ENCODE measurements around the gene NPAS3.

The NPAS3 gene

DNA sequence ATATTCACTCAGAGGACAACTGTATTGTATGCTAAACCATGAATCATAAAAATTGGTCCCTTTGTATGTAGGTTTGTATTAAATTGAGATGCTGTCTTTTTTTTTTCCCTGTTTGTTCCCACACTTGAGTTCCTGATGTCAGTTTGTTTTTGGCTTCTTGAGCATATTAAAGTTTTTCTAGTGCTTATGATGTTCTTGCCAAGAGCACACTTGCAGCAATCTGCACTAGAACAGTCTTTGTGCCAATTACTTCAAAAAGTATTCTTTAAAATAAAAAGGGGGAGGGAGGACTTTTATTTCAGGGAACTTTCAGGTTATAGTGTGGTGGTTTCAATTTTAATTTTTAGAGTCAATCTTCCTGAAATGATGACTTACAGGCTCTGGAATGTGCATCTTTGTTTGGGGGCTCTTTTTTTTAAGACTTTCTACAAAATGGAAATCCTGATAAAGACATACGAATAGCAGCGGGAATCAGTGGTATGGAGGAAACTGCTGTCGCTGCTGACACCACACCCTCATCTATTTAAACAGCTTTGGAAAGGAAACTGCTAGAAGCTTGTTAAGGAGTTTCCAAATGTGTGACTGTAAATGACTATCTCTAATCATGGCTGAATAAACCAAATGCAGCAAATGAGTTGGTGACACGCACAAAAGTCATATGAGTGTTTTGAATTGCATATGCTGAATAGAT is 823.6 kb downstream of the NPAS3 start:
- DNase-seq (ENCODE audit: low read depth) = no peak

GRCh38 chr14:33764876-33765650 is 826.4 kb downstream of the NPAS3 start:
- no peak for DNase-seq (ENCODE audit: low read depth)

GRCh38 chr14:33767586-33768457 is 829.1 kb downstream of the NPAS3 start:
- no peak for DNase-seq (ENCODE audit: low read depth)

DNA sequence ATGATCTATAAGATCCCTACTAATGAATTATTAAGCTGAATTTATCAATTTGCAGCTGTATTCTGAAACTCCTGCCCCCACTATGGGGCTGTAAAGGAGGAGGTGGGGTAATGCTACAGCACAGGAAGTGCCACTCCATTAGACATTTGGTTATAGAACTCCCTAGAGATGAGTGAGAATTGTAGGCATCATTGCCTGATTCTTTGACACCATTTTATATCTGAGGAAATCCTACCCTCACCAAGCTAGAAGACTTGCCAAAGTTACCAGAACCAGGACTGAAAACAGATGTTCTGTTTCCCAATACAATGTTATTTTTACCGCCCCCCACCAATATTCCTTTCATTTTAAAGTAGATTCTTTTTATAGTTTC is 829.8 kb downstream of the NPAS3 start:
- no peak for DNase-seq (ENCODE audit: low read depth)

- no peak for DNase-seq (ENCODE audit: low read depth)
Observed at GRCh38 chr14:33773205-33774030, 834.7 kb downstream of the NPAS3 start.

GRCh38 chr14:33774161-33774560 is 835.5 kb downstream of the NPAS3 start:
- no peak for DNase-seq (ENCODE audit: low read depth)

DNA sequence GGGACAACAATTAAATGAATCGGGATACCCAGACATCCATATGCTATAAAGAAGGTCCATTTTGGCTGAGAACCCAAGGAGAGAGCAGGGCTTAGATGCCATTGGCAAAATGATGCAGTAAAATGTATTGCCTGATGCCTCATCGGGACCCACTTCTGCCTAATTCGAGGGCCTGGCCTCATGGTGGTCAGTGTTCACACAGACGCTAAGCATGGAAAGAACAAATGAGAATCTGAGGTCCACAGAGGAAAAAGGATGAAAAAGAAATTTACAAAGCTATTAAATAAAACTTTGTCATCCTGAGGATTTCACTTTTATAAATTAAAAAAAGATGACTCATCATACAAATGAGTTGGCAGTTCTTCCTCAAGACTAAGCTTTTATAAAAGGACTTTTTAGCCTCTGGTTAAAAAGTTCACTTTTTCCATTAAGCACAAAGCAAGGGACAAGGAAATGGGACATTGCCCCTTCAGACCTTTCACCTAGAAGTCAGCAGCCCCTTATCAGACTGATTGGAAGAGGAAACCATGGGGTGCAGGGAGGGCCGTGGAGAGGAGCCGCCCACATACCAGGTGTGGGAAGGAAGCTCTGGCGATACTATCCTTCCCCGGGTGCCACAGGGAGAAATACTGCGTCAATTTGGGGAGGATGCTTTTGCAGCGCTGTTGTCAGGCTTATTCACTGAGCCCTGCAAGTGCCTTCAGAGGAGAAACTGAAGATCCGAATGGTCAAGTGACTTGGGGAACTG is 836.2 kb downstream of the NPAS3 start:
- DNase-seq (ENCODE audit: low read depth) = no peak

DNA sequence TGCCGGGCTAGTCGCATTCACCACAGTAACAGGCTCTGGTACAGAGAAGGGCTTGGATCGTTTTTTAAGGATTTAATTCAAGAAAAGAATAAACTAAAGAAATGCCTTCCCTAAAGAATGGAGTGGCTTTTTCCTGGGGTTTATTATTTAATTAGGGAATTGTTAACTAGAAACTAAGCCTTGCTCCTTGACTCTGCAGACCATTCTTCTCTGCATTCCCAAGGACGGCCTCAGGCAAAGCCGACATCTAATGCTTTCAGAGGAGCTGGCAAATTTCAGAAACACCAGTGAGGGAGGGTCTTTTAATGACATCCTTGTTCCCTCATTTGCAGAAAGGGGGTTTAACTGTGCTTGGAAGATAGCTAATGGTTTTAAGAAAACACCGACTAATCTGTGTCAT is 838.2 kb downstream of the NPAS3 start:
- DNase-seq (ENCODE audit: low read depth) = no peak

DNA sequence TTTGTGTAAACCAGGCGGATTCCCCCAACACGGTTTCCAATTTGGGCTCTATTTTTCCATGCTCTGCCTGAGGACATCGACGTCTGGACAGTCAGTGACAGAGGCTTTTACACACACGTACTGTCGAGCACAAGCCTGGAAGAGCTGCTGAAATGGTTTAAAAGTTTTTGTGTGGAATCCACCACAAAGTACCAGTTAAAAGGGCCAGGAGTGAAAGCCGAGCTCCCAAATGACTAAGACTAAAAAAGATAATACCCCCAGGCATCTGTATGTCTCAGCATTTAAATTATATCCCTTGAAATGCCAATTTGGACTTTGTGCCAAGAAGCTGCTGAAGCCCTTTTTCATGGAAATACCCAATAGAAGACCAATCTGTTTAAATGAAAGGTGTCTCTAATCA is 839.0 kb downstream of the NPAS3 start:
- DNase-seq (ENCODE audit: low read depth) = no peak

DNA sequence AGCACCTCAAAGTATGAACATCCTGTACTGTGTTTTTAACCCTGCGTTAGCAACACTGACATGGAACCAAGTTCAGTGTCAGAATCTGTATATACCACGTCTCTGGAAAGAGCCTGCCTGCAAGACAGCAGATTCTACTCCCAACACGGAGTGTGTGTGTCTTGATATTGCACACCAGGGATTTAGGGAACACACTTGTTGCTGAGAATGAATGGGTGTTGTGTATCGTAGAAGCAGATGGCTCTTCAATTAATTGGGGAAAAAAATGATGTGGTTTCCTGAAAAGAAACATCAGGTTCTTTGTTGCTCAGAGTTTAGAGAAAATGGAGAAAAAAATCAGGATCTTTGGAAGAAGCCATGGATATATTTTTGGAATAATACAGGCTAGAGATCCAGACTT is 841.4 kb downstream of the NPAS3 start:
- no peak for DNase-seq (ENCODE audit: low read depth)

DNA sequence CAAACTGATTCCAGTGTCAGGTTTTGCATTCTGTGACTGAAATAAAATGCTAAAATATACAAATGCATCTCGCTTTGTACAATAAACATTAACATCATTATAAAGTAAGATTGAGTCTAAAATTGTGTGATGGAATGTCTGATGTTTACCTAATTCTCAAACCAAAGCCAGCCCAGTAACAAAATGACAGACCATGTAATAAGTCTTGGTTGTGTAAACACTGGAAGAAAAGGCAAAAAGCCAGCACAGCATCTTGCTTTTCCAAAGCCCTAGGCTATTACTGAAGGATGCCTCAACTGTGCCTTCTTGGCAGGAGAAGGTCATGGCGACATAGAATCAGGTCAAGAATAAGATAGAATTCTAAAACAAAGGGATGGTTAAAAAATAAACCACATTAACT is 842.6 kb downstream of the NPAS3 start:
- no peak for DNase-seq (ENCODE audit: low read depth)

DNA sequence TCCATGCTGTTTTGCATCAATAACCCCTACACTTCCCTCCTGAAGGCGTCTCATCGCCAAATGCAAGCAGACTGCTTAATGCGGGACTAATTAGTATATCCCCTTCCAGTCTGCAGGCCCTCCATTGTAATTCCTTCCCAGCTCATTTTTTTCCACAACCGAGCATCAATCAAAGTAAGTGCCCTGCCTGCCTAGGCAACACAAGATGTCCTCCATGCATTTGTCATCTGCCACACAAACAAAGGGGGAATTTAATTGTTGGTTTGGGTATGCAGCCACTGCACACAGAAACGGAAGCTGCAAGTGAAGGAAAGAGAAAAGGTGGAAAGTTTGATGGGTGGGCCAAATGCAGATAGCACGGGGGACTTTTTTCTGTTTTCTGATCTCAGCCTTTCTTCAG is 844.2 kb downstream of the NPAS3 start:
- no peak for DNase-seq (ENCODE audit: low read depth)

DNA sequence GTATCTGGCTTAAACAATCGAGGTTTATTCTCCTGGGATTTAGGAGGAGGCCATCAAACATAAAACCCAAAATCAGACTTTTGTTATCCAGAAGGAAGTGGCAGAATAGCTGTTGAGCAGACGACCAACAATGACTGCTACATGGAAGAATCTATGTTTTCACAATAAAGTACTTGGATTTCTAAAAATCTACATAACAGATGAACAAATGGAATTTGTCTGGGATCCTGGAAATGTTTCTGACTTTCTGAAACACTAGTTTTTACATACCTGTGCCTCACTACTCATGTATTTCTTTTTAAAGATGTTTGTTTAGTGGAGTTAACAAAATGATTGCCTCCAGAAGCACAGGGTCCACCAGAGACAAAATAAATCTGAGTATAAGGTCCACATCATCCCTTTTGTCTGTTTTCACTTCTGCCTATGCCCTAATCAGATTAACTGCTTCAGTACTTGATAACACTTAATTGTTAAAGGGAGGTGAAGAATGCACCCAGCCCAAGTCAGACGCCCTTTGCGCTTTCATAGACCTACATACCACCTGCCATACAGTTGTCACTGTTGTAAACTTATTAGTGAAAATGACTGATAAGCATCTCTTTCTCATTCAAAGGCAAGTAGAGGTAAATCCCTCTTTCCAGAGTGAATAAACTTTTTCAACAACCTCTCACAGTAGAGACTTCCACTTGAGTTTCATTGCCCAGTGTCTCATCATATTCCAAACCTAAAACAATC is 847.6 kb downstream of the NPAS3 start:
- DNase-seq (ENCODE audit: low read depth) = no peak

DNA sequence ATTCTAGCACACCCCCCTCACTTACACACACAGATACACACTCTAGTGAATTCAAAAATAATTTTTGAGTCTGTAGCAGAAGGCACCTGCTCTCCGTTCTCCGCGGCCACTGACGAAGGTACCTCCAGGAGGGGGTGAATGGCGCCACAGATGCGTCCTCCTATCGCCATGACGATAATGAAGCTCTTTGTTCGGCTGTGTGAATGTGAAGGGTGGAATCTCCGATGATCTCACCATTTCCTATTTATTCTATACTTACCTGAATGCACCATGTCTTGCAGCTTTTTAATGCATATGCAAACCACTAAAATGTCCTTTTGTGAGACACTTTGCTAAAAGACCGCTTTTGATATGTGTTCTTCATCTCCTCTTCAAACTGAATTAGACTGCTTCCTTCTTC is 849.5 kb downstream of the NPAS3 start:
- no peak for DNase-seq (ENCODE audit: low read depth)

- no peak for DNase-seq (ENCODE audit: low read depth)
Observed at GRCh38 chr14:33790996-33791395, 852.3 kb downstream of the NPAS3 start.

DNA sequence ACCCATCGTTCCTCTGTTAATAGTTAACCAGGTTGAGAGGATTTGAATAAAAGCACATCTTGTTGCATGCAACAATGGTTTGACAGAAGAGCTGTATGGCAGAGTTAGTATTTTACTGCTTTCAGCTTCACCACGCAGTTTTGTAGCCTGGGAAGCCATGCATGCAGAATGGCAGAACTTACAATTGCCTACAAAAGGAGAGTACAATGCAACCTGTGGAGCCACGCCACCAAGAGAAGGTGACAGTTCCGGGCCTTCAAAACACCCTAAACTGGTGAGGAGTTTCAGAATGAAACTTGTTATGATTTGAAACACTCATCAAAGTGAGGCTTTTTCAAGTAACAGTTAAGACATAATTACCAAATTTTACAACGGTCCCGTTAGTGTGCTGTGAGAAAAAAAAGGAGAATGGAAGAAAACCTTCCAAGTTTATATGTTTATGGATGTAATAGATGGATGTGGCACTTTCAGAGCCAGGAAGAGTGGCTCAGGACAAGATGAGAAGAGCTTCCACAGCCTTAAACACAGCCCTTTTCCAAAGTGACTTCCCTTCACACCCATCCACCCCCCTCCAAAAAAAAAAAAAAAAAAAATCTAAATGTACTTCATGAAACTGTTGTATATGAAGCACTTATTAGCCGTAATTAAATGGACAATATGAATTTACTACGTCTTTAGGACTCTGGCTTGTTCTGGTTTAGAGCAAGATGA is 853.5 kb downstream of the NPAS3 start:
- no peak for DNase-seq (ENCODE audit: low read depth)

DNA sequence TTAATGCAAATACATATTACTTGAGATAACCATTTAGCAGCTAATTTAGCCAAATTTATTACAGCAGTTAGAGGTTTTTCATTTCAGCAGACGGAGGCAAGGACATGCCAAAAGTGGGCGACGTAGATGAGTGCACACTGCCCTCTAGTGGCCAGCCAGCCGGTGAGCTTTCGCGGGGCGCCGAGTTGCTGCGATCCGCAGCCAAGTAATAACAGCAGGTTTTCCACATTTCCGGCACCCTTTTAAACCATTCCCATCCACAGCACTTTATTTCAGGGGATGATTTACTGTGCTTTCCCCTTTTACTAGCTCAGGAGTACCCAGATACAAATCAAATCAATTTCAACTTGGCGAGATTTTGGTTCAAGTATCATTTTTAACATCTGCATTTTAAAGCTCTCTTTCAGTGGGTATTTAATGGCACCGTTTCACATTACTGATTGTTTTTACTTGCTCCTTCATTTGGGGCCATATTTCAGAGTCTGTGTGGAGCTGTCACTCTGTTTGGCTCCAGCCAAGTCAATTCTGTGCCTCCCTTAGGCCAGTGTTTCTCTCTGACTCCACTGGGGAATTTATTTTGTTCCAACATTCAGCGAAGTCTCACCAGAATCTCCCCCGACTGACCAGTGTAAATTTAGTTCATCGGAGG is 854.2 kb downstream of the NPAS3 start:
- DNase-seq (ENCODE audit: low read depth) = peak; percentile 49

DNA sequence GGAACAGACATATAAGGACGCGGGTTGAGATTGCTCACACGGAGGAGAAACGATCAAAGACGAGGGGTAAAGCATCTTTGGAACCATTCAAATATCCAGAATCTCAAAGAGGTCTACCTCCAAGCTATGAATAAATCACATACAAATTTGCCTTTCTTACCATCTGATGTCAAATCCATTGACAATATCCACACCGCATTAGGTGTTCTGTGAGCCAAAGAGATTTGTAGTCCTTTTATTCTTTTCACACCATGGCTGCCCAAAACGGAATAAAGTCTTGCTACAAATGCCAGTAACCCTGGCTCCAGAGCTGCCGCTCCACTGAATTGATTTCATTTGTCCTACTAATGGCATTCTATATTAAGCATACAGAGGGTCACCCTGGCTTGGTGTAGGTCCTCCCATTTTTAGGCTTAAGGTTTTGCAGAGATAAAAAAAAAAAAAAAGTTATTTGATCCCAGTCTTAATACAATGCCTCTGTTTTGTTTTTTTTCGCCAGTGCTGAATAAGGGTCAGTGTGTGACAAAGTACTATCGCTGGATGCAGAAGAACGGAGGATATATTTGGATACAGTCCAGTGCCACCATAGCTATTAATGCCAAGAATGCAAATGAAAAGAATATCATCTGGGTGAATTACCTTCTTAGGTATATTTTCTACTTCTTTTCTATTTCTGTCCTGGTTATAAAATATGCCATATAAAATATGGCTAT is 854.9 kb downstream of the NPAS3 start:
- no peak for DNase-seq (ENCODE audit: low read depth)

Measured in stimulated activated CD8-positive, alpha-beta memory T cell treated with anti-CD3 and anti-CD28 coated beads, Interleukin-7, amount 100 ng/mL, for 24 hours (primary cell).